Left lung (tissue), 10 donors: ENCODE data around the gene PKD1. TPM values are rescaled to one million over a fixed set of nuclear protein-coding genes. Genes with fewer than 3 reads are reported as not detected.
"Not testable (repeated sequence)": the region's sequence is repeated elsewhere in the genome, so short reads cannot be mapped to it uniquely, and the experiment has no call there.

Experiments
- ATAC-seq: fragments of 200-7000 bp; cut with Tn5 transposase; one replicate; pipeline ENCODE4 v1.9.1; 2020; ENCODE audit warnings: moderate library complexity
- DNase-seq, 4 donors: peaks; one replicate each; pipeline ENCODE4 v3.0.0-alpha.2; 2013 to 2020
- H3K27ac ChIP-seq, 2 donors: fragments of 200-600 bp; sonication (generic) in 1 of 2; one replicate each; pipeline versions ENCODE4 v1.5.0 to v1.8.0; 2020 to 2021
- H3K27me3 ChIP-seq, 2 donors: fragments of 200-600 bp; sonication (generic) in 1 of 2; one replicate each; pipeline versions ENCODE4 v1.5.0 to v1.8.0; 2020 to 2021
- H3K36me3 ChIP-seq, 2 donors: fragments of 200-600 bp; sonication (generic) in 1 of 2; one replicate each; pipeline versions ENCODE4 v1.5.0 to v1.8.0; 2020 to 2021
- H3K4me1 ChIP-seq, 2 donors: fragments of 200-600 bp; one replicate each; pipeline ENCODE4 v1.8.0; 2021
- H3K4me3 ChIP-seq, 2 donors: fragments of 200-600 bp; sonication (generic) in 1 of 2; one replicate each; pipeline versions ENCODE4 v1.5.0 to v1.8.0; 2020 to 2021; ENCODE audit warnings: mild to moderate bottlenecking in 1 of 2
- H3K9me3 ChIP-seq, 2 donors: fragments of 200-600 bp; sonication (generic) in 1 of 2; one replicate each; pipeline versions ENCODE4 v1.5.0 to v1.8.0; 2020 to 2021
- intact Hi-C, 2 donors: fragments of 100-400 bp; cut with DNase I; formaldehyde crosslinking; loops; one replicate each; pipeline versions ENCODE4 v1.11.2 to v1.14.2; 2022
- polyA plus RNA-seq, 6 donors: library from polyadenylated mRNA; unstranded; fragments of 120-200 nt; gene quantifications; one replicate each; pipeline ENCODE4 v1.2.1, GENCODE V29; 2013; ENCODE audit not compliant: insufficient read length in 6 of 6
- total RNA-seq, 2 donors: library from RNA; stranded (reverse); fragmentation: NEBNext Ultra II Directional; extraction: Animal tissue kit (Norgen Biotek cat#: 25700); gene quantifications; one replicate each; pipeline ENCODE4 v1.2.1, GENCODE V29; 2021
- TF ChIP-seq, protein P1 (sequence below), 2 donors: fragments of 200-600 bp; sonication (generic) in 1 of 2; IDR thresholded peaks; one replicate each; pipeline versions ENCODE4 v1.5.0 to v1.8.0; 2021; ENCODE audit warnings: antibody characterized with exemption in 2 of 2
- donor health status: DM: no; HTN: yes; CAD: no.
- donor health status: DM: no; HTN: no; CAD: no.

Gene PKD1
- total and polyA plus RNA-seq, 8 donors, result 63.2 to 165 (median 101) TPM

DNA sequence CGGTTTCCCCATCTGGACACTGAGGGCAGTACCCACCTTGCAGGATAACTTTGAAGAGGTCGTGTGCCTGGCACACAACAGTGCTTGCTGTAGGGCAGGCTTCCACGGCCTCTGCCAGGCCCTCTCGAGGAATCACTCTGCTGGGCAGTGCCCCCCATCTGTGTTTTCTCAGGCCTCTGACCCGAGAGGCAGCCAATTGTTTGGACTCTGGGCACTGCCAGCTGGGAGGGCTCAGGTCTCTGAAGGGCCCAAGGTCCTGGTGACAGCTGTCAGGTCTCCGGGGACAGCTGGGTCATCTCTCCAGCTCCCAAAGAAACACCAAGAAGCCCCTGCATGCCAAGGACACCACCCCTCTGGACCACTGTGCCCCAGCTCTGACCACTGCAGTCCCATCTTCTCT, 11.7 kb upstream of the PKD1 start:
- TF ChIP-seq, protein P1, sequence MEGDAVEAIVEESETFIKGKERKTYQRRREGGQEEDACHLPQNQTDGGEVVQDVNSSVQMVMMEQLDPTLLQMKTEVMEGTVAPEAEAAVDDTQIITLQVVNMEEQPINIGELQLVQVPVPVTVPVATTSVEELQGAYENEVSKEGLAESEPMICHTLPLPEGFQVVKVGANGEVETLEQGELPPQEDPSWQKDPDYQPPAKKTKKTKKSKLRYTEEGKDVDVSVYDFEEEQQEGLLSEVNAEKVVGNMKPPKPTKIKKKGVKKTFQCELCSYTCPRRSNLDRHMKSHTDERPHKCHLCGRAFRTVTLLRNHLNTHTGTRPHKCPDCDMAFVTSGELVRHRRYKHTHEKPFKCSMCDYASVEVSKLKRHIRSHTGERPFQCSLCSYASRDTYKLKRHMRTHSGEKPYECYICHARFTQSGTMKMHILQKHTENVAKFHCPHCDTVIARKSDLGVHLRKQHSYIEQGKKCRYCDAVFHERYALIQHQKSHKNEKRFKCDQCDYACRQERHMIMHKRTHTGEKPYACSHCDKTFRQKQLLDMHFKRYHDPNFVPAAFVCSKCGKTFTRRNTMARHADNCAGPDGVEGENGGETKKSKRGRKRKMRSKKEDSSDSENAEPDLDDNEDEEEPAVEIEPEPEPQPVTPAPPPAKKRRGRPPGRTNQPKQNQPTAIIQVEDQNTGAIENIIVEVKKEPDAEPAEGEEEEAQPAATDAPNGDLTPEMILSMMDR (IDR thresholded peaks at IDR 0.05), result no peak
- ATAC-seq, result no peak
- no peak for DNase-seq
- no peaks in the 10 kb centered on the region for H3K9me3 ChIP-seq
- intact Hi-C loops, result no loop called here
- H3K4me3 ChIP-seq, result no peak overlapping the region
- H3K27ac ChIP-seq, result peak overlapping the region in 1 of 2 donors; percentile 24
- peaks cover 0 to 14% of the 10 kb centered on the region in 2 donors for H3K36me3 ChIP-seq
- peaks cover 0 to 26% of the 10 kb centered on the region in 2 donors for H3K27me3 ChIP-seq
- peaks cover 28 to 41% of the 10 kb centered on the region in 2 donors for H3K4me1 ChIP-seq

GRCh38 chr16:2145843-2146242, 10.1 kb upstream of the PKD1 start:
- ATAC-seq (no peak), DNase-seq (no peak)
- H3K9me3 ChIP-seq, result no peaks in the 10 kb centered on the region
- no peaks in the 10 kb centered on the region for H3K36me3 ChIP-seq
- intact Hi-C loops, result no loop called here
- no peak overlapping the region for H3K4me3 ChIP-seq
- TF ChIP-seq, protein P1 (IDR thresholded peaks at IDR 0.05), result no peak
- no peak overlapping the region for H3K27ac ChIP-seq
- H3K27me3 ChIP-seq, result peaks cover 0 to 26% of the 10 kb centered on the region in 2 donors
- H3K4me1 ChIP-seq, result peaks cover 14 to 26% of the 10 kb centered on the region in 2 donors

- intact Hi-C loops, result no loop called here
- peak in 1 of 4 donors; percentile 69 for DNase-seq
- H3K4me3 ChIP-seq, result no peak overlapping the region
- ATAC-seq, result no peak
- H3K4me1 ChIP-seq, result peaks cover 10 to 21% of the 10 kb centered on the region in 2 donors
- no peak overlapping the region for H3K27ac ChIP-seq
- TF ChIP-seq, protein P1 (IDR thresholded peaks at IDR 0.05), result no peak
- no peaks in the 10 kb centered on the region for H3K36me3 ChIP-seq
- peaks cover 0 to 14% of the 10 kb centered on the region in 2 donors for H3K27me3 ChIP-seq
- H3K9me3 ChIP-seq, result no peaks in the 10 kb centered on the region
Measured at GRCh38 chr16:2143878-2144485, 8.3 kb upstream of the PKD1 start.

GRCh38 chr16:2142942-2143877, 7.5 kb upstream of the PKD1 start:
- ATAC-seq (no peak), DNase-seq (no peak)
- Histone ChIP-seq H3K4me1 (peaks cover 6 to 15% of the 10 kb centered on the region in 2 donors), H3K27ac (no peak overlapping the region), H3K9me3 (no peaks in the 10 kb centered on the region), H3K36me3 (no peaks in the 10 kb centered on the region), H3K4me3 (no peak overlapping the region), H3K27me3 (peaks cover 0 to 6% of the 10 kb centered on the region in 2 donors)
- TF ChIP-seq, protein P1 (IDR thresholded peaks at IDR 0.05), result no peak
- intact Hi-C loops, result no loop called here

GRCh38 chr16:2135071-2135470, 627 bp downstream of the PKD1 start:
- intact Hi-C loops, H3K36me3 ChIP-seq, H3K27me3 ChIP-seq, H3K4me1 ChIP-seq, H3K9me3 ChIP-seq, ATAC-seq, DNase-seq: not testable (repeated sequence)
- peak overlapping the region; percentile 36 to 50 for H3K4me3 ChIP-seq
- H3K27ac ChIP-seq, result peak overlapping the region; percentile 44 to 45

DNA sequence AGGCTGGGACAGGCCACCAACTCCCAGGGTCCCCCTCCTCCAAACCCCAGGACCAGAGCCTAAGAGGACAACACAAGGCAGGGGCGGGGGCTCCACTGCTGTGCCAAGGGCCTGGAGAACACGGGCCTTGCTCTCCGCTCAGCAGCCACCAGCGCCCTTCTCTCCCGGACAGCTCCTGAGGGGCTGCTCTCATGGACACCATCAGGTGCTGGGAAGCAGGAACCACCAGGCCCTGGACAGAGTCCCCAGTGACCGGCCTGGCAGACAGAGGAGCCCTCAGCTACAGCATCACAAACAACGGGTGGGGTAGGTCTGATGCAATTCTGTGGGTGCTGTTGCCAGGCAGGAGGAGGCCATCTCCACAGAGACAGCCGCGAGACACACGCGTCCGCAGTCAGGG, 1.9 kb downstream of the PKD1 start:
- ATAC-seq, intact Hi-C loops, H3K27me3 ChIP-seq, H3K36me3 ChIP-seq, DNase-seq, H3K27ac ChIP-seq, H3K4me3 ChIP-seq, H3K9me3 ChIP-seq: not testable (repeated sequence)
- peaks cover 0 to 12% of the 10 kb centered on the region in 2 donors for H3K4me1 ChIP-seq

- intact Hi-C loops, H3K36me3 ChIP-seq, H3K27me3 ChIP-seq, H3K27ac ChIP-seq, DNase-seq, ATAC-seq, H3K4me3 ChIP-seq, H3K9me3 ChIP-seq: not testable (repeated sequence)
- peaks cover 19 to 37% of the 10 kb centered on the region in 2 donors for H3K4me1 ChIP-seq
Measured at GRCh38 chr16:2129890-2130447, 5.7 kb downstream of the PKD1 start.

GRCh38 chr16:2129251-2129650, 6.4 kb downstream of the PKD1 start:
- Histone ChIP-seq H3K4me1 (peaks cover 24 to 44% of the 10 kb centered on the region in 2 donors), H3K27me3 (peaks cover 0 to 10% of the 10 kb centered on the region in 2 donors)
- DNase-seq, H3K4me3 ChIP-seq, intact Hi-C loops, H3K27ac ChIP-seq, H3K36me3 ChIP-seq, ATAC-seq, H3K9me3 ChIP-seq: not testable (repeated sequence)
